ENCODE measurements around the gene AMER3.

DNA sequence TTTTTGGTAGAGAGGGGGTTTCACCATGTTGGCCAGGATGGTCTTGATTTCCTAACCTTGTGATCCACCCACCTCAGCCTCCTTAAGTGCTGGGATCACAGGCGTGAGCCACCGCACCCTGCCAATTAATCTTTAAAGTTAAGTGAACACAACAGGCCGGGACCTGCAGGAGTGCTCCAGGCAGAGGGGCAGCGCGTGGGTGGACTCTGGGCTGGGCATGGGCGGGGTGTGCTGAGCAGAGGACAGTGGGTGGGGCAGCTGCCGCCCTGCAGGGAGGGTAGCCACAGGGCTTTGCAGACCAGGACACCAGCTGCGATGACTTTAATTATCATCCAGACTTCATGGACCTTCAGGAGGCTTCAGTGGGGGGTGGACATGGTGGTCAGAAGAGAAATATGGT, 35.3 kb upstream of the AMER3 start:
- no peak for TF ChIP-seq EZH2 (IDR thresholded peaks at IDR 0.05; ENCODE audit: insufficient read depth, poor library complexity, severe bottlenecking)
- TF ChIP-seq EZH2phosphoT487 (IDR thresholded peaks at IDR 0.05; ENCODE audit: insufficient read depth, low read depth): no peak
